ENCODE results near the gene WNK2. TPM values are rescaled to one million over a fixed set of nuclear protein-coding genes. Genes with fewer than 3 reads are reported as not detected.

WNK2 gene
- total RNA-seq, 4 donors from 2014 or later: 3.8 to 17.7 (median 9.0) TPM

DNA sequence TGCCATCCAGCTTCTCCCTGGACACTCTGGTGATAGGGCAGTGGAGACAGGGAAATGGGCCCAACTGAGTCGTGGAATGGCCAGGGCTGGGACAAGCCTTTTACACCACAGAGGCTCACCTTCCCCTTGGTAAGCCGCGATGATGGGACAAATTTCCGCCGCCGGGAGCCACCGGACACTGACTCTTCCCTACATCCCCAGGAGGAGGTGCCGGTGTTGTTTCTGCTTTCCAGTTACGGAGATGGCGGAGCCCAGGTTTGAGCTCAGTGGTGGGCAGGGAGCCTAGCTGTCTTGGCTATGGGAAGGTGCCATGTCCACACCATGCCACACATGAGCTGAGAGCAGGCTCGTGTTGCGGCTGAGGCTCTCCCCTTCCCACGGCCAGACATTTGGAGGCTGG, 19.9 kb upstream of the WNK2 start:
- TF ChIP-seq POLR2A (IDR thresholded peaks at IDR 0.05): no peak
- TF ChIP-seq EP300 (IDR thresholded peaks at IDR 0.05): no peak
- TF ChIP-seq, protein P1, sequence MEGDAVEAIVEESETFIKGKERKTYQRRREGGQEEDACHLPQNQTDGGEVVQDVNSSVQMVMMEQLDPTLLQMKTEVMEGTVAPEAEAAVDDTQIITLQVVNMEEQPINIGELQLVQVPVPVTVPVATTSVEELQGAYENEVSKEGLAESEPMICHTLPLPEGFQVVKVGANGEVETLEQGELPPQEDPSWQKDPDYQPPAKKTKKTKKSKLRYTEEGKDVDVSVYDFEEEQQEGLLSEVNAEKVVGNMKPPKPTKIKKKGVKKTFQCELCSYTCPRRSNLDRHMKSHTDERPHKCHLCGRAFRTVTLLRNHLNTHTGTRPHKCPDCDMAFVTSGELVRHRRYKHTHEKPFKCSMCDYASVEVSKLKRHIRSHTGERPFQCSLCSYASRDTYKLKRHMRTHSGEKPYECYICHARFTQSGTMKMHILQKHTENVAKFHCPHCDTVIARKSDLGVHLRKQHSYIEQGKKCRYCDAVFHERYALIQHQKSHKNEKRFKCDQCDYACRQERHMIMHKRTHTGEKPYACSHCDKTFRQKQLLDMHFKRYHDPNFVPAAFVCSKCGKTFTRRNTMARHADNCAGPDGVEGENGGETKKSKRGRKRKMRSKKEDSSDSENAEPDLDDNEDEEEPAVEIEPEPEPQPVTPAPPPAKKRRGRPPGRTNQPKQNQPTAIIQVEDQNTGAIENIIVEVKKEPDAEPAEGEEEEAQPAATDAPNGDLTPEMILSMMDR (IDR thresholded peaks at IDR 0.05): no peak
- no peaks in the 10 kb centered on the region for H3K36me3 ChIP-seq
- no peak overlapping the region for H3K4me3 ChIP-seq
- no peak overlapping the region for H3K27ac ChIP-seq
- no peaks in the 10 kb centered on the region for H3K9me3 ChIP-seq
- no peak for DNase-seq (ENCODE audit: low spot score in 2 of 2)
- H3K4me1 ChIP-seq: peaks cover 0 to 20% (median 0%) of the 10 kb centered on the region in 4 donors
- 95 to 96% methylated on average over 4 to 10 of the region's 13 CpGs for WGBS, 2 donors
- no peaks in the 10 kb centered on the region for H3K27me3 ChIP-seq

- no peaks in the 10 kb centered on the region for H3K27me3 ChIP-seq
- TF ChIP-seq POLR2A (IDR thresholded peaks at IDR 0.05): no peak
- TF ChIP-seq, protein P1 (IDR thresholded peaks at IDR 0.05): no peak
- no peak for TF ChIP-seq EP300 (IDR thresholded peaks at IDR 0.05)
- H3K36me3 ChIP-seq: no peaks in the 10 kb centered on the region
- no peak for DNase-seq (ENCODE audit: low spot score in 2 of 2)
- peaks cover 0 to 11% (median 0%) of the 10 kb centered on the region in 4 donors for H3K4me1 ChIP-seq
- H3K27ac ChIP-seq: no peak overlapping the region
- 74 to 81% methylated on average over 7 of the region's 7 CpGs for WGBS, 2 donors
- H3K4me3 ChIP-seq: no peak overlapping the region
- H3K9me3 ChIP-seq: no peaks in the 10 kb centered on the region
Measured at GRCh38 chr9:93166699-93167098, 17.2 kb upstream of the WNK2 start.

- TF ChIP-seq POLR2A (IDR thresholded peaks at IDR 0.05) (no peak), EP300 (IDR thresholded peaks at IDR 0.05) (no peak)
- no peaks in the 10 kb centered on the region for H3K9me3 ChIP-seq
- H3K4me1 ChIP-seq: peaks cover 0 to 6% (median 0%) of the 10 kb centered on the region in 4 donors
- no peak overlapping the region for H3K27ac ChIP-seq
- H3K36me3 ChIP-seq: no peaks in the 10 kb centered on the region
- no peak overlapping the region for H3K4me3 ChIP-seq
- 94 to 96% methylated on average over 6 of the region's 6 CpGs for WGBS, 2 donors
- DNase-seq (ENCODE audit: low spot score in 2 of 2): no peak
- no peaks in the 10 kb centered on the region for H3K27me3 ChIP-seq
Measured at GRCh38 chr9:93167185-93167584, 16.8 kb upstream of the WNK2 start.

DNA sequence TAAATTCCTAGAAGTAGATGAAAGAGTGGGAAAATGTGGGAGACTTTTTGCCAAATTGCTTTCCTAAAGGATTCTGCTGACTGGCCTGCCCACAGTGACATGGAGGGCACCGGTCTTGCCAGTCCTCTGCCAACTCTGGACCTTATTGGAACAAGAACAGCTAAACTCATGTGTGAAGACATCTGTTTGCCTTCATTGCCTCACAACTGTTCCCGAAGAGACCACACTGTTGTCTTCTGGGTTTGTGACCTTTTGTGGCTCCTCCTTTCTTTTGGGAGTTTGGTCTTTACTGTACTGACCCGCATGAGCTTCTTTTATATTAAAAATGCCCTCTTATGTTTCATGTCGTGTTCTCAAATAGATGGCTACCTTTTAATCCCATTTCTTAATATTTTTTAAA, 16.1 kb upstream of the WNK2 start:
- Histone ChIP-seq H3K4me1 (peaks cover 0 to 3% (median 0%) of the 10 kb centered on the region in 4 donors), H3K36me3 (no peaks in the 10 kb centered on the region), H3K4me3 (no peak overlapping the region), H3K27ac (no peak overlapping the region), H3K27me3 (no peaks in the 10 kb centered on the region), H3K9me3 (no peaks in the 10 kb centered on the region)
- TF ChIP-seq EP300 (IDR thresholded peaks at IDR 0.05) (no peak), POLR2A (IDR thresholded peaks at IDR 0.05) (no peak)
- TF ChIP-seq, protein P1 (IDR thresholded peaks at IDR 0.05): no peak
- no peak for DNase-seq (ENCODE audit: low spot score in 2 of 2)
- WGBS, 2 donors: 52 to 60% methylated on average over 4 of the region's 4 CpGs

DNA sequence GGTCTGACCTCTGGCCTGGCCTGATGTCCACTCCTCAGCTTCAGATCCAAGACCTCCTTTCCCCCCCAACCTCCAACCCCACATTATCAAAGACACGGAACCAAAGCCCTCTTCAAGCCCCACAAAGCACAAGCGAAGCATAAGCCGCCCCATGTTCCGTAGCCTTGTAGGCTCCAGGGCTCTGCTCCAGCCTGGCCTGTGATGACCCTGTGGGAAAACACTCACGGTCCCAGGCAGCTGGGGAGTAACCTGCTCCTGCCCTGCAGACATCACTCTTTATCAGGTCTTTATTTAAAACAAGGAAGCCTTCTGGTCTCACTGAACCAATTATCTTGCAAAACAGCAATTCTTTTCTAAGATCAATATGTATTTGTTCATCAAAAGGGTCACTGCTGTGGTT, 15.4 kb upstream of the WNK2 start:
- TF ChIP-seq, protein P1 (IDR thresholded peaks at IDR 0.05): no peak
- TF ChIP-seq POLR2A (IDR thresholded peaks at IDR 0.05) (no peak), EP300 (IDR thresholded peaks at IDR 0.05) (no peak)
- no peak for DNase-seq (ENCODE audit: low spot score in 2 of 2)
- Histone ChIP-seq H3K4me3 (no peak overlapping the region), H3K4me1 (peaks cover 0 to 3% (median 0%) of the 10 kb centered on the region in 4 donors), H3K27ac (no peak overlapping the region), H3K27me3 (no peaks in the 10 kb centered on the region), H3K9me3 (no peaks in the 10 kb centered on the region), H3K36me3 (no peaks in the 10 kb centered on the region)
- 83 to 88% methylated on average over 5 of the region's 5 CpGs for WGBS, 2 donors

- WGBS, 2 donors: 95 to 96% methylated on average over 1 of the region's 1 CpG
- no peaks in the 10 kb centered on the region for H3K36me3 ChIP-seq
- no peak overlapping the region for H3K27ac ChIP-seq
- no peaks in the 10 kb centered on the region for H3K27me3 ChIP-seq
- H3K4me3 ChIP-seq: no peak overlapping the region
- DNase-seq (ENCODE audit: low spot score in 2 of 2): no peak
- TF ChIP-seq, protein P1 (IDR thresholded peaks at IDR 0.05): no peak
- TF ChIP-seq EP300 (IDR thresholded peaks at IDR 0.05): no peak
- no peak for TF ChIP-seq POLR2A (IDR thresholded peaks at IDR 0.05)
- peaks cover 0 to 3% (median 0%) of the 10 kb centered on the region in 4 donors for H3K4me1 ChIP-seq
- no peaks in the 10 kb centered on the region for H3K9me3 ChIP-seq
Measured at GRCh38 chr9:93169444-93169843, 14.5 kb upstream of the WNK2 start.
